ENCODE data around the gene TUG1. TPM values are rescaled to one million over a fixed set of nuclear protein-coding genes. Genes with fewer than 3 reads are reported as not detected.

The TUG1 gene
- total RNA-seq, 1 experiment from 2014 or later = 103 TPM

GRCh38 chr22:30931541-30932300 lies 37.3 kb upstream of the TUG1 start:
- no TSS peak for BruUV-seq (replicated peaks)
- Histone ChIP-seq H3K27me3 (replicated peaks; ENCODE audit: control insufficient read depth, insufficient read depth, low read length) (no peaks in the 10 kb centered on the region), H3K4me1 (no peaks in the 10 kb centered on the region), H3K9me3 (no peaks in the 10 kb centered on the region), H3K36me3 (ENCODE audit: control insufficient read depth, insufficient read depth, low read length) (peaks cover 8% of the 10 kb centered on the region), H3K4me3 (ENCODE audit: low read depth, low read length) (no peak overlapping the region)
- TF ChIP-seq, protein P1, sequence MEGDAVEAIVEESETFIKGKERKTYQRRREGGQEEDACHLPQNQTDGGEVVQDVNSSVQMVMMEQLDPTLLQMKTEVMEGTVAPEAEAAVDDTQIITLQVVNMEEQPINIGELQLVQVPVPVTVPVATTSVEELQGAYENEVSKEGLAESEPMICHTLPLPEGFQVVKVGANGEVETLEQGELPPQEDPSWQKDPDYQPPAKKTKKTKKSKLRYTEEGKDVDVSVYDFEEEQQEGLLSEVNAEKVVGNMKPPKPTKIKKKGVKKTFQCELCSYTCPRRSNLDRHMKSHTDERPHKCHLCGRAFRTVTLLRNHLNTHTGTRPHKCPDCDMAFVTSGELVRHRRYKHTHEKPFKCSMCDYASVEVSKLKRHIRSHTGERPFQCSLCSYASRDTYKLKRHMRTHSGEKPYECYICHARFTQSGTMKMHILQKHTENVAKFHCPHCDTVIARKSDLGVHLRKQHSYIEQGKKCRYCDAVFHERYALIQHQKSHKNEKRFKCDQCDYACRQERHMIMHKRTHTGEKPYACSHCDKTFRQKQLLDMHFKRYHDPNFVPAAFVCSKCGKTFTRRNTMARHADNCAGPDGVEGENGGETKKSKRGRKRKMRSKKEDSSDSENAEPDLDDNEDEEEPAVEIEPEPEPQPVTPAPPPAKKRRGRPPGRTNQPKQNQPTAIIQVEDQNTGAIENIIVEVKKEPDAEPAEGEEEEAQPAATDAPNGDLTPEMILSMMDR (IDR thresholded peaks at IDR 0.05; ENCODE audit: insufficient read depth in 1 of 2, low read depth in 1 of 2, low read length in 1 of 2, severe bottlenecking in 1 of 2, unreplicated experiment in 1 of 2) = no peak
- Mint-ChIP-seq H3K36me3 (ENCODE audit: insufficient read depth, unreplicated experiment) (peaks cover 85% of the 10 kb centered on the region), H3K4me1 (ENCODE audit: low read depth, unreplicated experiment) (no peaks in the 10 kb centered on the region), H3K27ac (ENCODE audit: unreplicated experiment) (peak overlapping the region; percentile 70), H3K4me3 (ENCODE audit: unreplicated experiment) (no peak overlapping the region), H3K9me3 (ENCODE audit: unreplicated experiment) (no peaks in the 10 kb centered on the region), H3K27me3 (ENCODE audit: insufficient read depth, unreplicated experiment) (no peaks in the 10 kb centered on the region)
- intact Hi-C loops (cut with micrococcal nuclease; ENCODE audit: unreplicated experiment) = no loop called here
- POLR2A ChIA-PET = no interaction called here
- CTCF ChIA-PET = interaction anchor here (1.2 kb wide), 1 partner anchor 10 kb away, joined by 8 read pairs; no protein-coding TSS in a partner anchor
- no peak for DNase-seq

DNA sequence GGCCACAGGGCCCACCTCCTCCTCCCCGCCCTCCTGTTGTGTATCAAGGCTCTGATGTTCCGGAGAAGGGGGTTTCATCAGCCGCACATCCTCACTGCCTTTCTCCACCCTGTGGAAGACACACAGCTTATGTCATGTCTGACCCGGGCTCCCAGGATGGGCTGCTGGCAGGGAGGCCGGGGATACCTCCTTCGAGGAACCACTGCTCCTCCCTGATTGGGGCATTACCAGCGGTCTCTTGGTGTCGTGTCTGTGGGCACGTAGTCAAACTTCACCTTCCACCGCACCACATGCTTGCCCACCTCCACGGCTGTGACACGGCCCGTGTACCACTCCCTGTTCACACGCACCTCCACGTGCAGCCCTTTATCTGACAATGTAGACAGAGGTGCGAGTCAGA lies 36.4 kb upstream of the TUG1 start:
- Histone ChIP-seq H3K4me1 (no peaks in the 10 kb centered on the region), H3K4me3 (ENCODE audit: low read depth, low read length) (no peak overlapping the region), H3K9me3 (no peaks in the 10 kb centered on the region), H3K36me3 (ENCODE audit: control insufficient read depth, insufficient read depth, low read length) (peaks cover 14% of the 10 kb centered on the region), H3K27me3 (replicated peaks; ENCODE audit: control insufficient read depth, insufficient read depth, low read length) (no peaks in the 10 kb centered on the region)
- no peak overlapping the region for H3K27ac Mint-ChIP-seq (ENCODE audit: unreplicated experiment)
- TF ChIP-seq, protein P1 (IDR thresholded peaks at IDR 0.05; ENCODE audit: insufficient read depth in 1 of 2, low read depth in 1 of 2, low read length in 1 of 2, severe bottlenecking in 1 of 2, unreplicated experiment in 1 of 2) = no peak
- intact Hi-C loops (cut with micrococcal nuclease; ENCODE audit: unreplicated experiment) = no loop called here
- H3K4me3 Mint-ChIP-seq (ENCODE audit: unreplicated experiment) = no peak overlapping the region
- no peaks in the 10 kb centered on the region for H3K27me3 Mint-ChIP-seq (ENCODE audit: insufficient read depth, unreplicated experiment)
- no peak for DNase-seq
- ChIA-PET CTCF (interaction anchor here (1.2 kb wide), 1 partner anchor 11 kb away, joined by 8 read pairs; no protein-coding TSS in a partner anchor), POLR2A (no interaction called here)
- no peaks in the 10 kb centered on the region for H3K9me3 Mint-ChIP-seq (ENCODE audit: unreplicated experiment)
- BruUV-seq (replicated peaks) = no TSS peak
- peaks cover 85% of the 10 kb centered on the region for H3K36me3 Mint-ChIP-seq (ENCODE audit: insufficient read depth, unreplicated experiment)
- H3K4me1 Mint-ChIP-seq (ENCODE audit: low read depth, unreplicated experiment) = no peaks in the 10 kb centered on the region

GRCh38 chr22:30933457-30933856 lies 35.6 kb upstream of the TUG1 start:
- BruUV-seq (replicated peaks) = no TSS peak
- CTCF ChIA-PET = no interaction called here
- no peaks in the 10 kb centered on the region for H3K27me3 Mint-ChIP-seq (ENCODE audit: insufficient read depth, unreplicated experiment)
- POLR2A ChIA-PET = no interaction called here
- no peak overlapping the region for H3K27ac Mint-ChIP-seq (ENCODE audit: unreplicated experiment)
- Histone ChIP-seq H3K36me3 (ENCODE audit: control insufficient read depth, insufficient read depth, low read length) (peaks cover 15% of the 10 kb centered on the region), H3K27me3 (replicated peaks; ENCODE audit: control insufficient read depth, insufficient read depth, low read length) (no peaks in the 10 kb centered on the region), H3K4me1 (no peaks in the 10 kb centered on the region), H3K9me3 (no peaks in the 10 kb centered on the region), H3K4me3 (ENCODE audit: low read depth, low read length) (no peak overlapping the region)
- no peaks in the 10 kb centered on the region for H3K9me3 Mint-ChIP-seq (ENCODE audit: unreplicated experiment)
- no peaks in the 10 kb centered on the region for H3K4me1 Mint-ChIP-seq (ENCODE audit: low read depth, unreplicated experiment)
- peaks cover 85% of the 10 kb centered on the region for H3K36me3 Mint-ChIP-seq (ENCODE audit: insufficient read depth, unreplicated experiment)
- H3K4me3 Mint-ChIP-seq (ENCODE audit: unreplicated experiment) = no peak overlapping the region
- TF ChIP-seq, protein P1 (IDR thresholded peaks at IDR 0.05; ENCODE audit: insufficient read depth in 1 of 2, low read depth in 1 of 2, low read length in 1 of 2, severe bottlenecking in 1 of 2, unreplicated experiment in 1 of 2) = no peak
- intact Hi-C loops (cut with micrococcal nuclease; ENCODE audit: unreplicated experiment) = no loop called here
- no peak for DNase-seq

Measured in Caco-2 (cell line).